ENCODE results near the gene NCMAP.

Gene NCMAP

DNA sequence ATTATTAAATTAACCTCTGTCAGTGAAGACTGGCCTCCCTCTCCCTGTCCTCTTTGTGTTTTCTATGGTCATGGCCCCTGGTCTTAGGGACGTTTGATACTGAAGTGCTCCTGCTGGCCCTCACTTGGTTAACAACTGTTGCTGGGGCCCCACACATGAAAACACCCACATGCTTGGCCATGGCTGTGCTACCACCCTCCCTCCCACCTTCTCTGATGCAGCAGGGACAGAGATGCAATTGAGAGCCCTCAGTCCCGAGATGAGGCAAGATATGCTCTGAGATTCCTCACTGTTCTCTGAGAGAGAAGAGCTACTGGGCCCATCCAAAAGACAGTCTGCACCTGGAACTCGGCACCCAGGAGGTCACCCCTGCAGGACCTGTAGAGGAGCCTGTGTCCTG lies 33.3 kb downstream of the NCMAP start:
- no peak overlapping the region for H3K4me3 ChIP-seq (ENCODE audit: low read depth, low read length)
- TF ChIP-seq MYC (IDR thresholded peaks at IDR 0.05; ENCODE audit: low read depth, low read length) (no peak), POLR2A (IDR thresholded peaks at IDR 0.05; ENCODE audit: extremely low read depth, insufficient read length) (no peak)
- TF ChIP-seq, protein P1, sequence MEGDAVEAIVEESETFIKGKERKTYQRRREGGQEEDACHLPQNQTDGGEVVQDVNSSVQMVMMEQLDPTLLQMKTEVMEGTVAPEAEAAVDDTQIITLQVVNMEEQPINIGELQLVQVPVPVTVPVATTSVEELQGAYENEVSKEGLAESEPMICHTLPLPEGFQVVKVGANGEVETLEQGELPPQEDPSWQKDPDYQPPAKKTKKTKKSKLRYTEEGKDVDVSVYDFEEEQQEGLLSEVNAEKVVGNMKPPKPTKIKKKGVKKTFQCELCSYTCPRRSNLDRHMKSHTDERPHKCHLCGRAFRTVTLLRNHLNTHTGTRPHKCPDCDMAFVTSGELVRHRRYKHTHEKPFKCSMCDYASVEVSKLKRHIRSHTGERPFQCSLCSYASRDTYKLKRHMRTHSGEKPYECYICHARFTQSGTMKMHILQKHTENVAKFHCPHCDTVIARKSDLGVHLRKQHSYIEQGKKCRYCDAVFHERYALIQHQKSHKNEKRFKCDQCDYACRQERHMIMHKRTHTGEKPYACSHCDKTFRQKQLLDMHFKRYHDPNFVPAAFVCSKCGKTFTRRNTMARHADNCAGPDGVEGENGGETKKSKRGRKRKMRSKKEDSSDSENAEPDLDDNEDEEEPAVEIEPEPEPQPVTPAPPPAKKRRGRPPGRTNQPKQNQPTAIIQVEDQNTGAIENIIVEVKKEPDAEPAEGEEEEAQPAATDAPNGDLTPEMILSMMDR (IDR thresholded peaks at IDR 0.05; ENCODE audit: low read depth, low read length), result no peak
- TF ChIP-seq, protein P2, sequence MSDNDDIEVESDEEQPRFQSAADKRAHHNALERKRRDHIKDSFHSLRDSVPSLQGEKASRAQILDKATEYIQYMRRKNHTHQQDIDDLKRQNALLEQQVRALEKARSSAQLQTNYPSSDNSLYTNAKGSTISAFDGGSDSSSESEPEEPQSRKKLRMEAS (IDR thresholded peaks at IDR 0.05; ENCODE audit: low read depth, low read length), result no peak
- DNase-seq (ENCODE audit: low read depth), result no peak

DNA sequence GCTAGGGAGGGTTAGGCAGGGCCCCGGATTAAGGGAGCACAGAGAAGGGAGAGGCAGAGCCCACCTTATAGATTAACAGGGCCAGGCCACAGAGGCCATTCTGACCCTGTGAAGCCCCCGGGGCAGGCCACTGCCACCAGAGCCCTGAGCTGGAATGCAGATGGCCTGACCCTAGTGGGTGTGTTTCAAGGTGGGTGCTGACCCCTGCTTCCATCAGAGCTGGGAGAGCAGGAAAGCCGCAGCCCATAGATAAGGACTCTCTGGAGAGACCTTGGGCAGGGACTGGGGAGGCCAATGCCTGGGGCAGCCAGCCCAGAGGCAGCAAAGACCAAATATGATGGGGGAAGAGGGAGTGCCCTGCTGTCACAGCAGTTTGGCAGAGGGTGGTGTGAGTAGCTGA lies 35.9 kb downstream of the NCMAP start:
- H3K4me3 ChIP-seq (ENCODE audit: low read depth, low read length), result no peak overlapping the region
- TF ChIP-seq, protein P2 (IDR thresholded peaks at IDR 0.05; ENCODE audit: low read depth, low read length), result no peak
- TF ChIP-seq, protein P1 (IDR thresholded peaks at IDR 0.05; ENCODE audit: low read depth, low read length), result no peak
- TF ChIP-seq POLR2A (IDR thresholded peaks at IDR 0.05; ENCODE audit: extremely low read depth, insufficient read length) (no peak), MYC (IDR thresholded peaks at IDR 0.05; ENCODE audit: low read depth, low read length) (no peak)
- no peak for DNase-seq (ENCODE audit: low read depth)

DNA sequence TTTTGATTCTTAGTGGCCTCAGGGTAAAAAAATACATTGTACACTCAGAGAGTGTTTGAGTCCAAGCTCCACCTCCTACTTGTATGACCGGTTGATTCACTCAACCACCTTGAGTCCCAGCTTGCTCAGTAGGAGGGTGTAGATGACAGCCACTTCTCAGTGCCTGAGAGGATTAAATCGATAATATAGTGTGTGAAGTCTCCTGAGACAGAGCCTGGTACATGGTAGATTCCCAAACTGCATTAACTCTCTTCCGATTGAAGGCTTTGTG lies 38.4 kb downstream of the NCMAP start:
- TF ChIP-seq, protein P1 (IDR thresholded peaks at IDR 0.05; ENCODE audit: low read depth, low read length), result no peak
- no peak for TF ChIP-seq POLR2A (IDR thresholded peaks at IDR 0.05; ENCODE audit: extremely low read depth, insufficient read length)
- DNase-seq (ENCODE audit: low read depth), result no peak
- H3K4me3 ChIP-seq (ENCODE audit: low read depth, low read length), result no peak overlapping the region

DNA sequence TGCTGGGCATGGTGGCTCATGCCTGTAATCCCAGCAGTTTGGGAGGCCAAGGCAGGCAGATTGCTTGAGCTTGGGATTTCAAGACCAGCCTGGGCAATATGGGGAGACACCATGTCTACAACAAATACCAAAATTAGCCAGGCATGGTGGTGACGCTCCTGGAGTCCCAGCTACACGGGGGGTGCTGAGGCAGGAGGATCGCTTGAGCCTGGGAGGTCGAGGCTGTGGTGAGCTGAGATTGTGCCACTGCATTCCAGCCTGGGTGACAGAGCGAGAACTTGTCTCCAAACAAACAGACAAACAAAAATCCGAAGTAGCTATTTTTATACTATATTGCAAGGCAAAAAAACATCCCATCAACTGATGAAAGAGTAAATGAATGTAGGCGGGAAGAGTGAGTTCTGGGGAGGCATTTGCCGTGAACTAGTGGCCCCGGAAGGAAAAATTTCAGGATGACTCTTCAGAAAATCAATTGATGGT lies 40.6 kb downstream of the NCMAP start:
- H3K4me3 ChIP-seq (ENCODE audit: low read depth, low read length), result no peak overlapping the region
- no peak for DNase-seq (ENCODE audit: low read depth)
- TF ChIP-seq MYC (IDR thresholded peaks at IDR 0.05; ENCODE audit: low read depth, low read length) (no peak), POLR2A (IDR thresholded peaks at IDR 0.05; ENCODE audit: extremely low read depth, insufficient read length) (no peak)
- TF ChIP-seq, protein P1 (IDR thresholded peaks at IDR 0.05; ENCODE audit: low read depth, low read length), result no peak
- TF ChIP-seq, protein P2 (IDR thresholded peaks at IDR 0.05; ENCODE audit: low read depth, low read length), result no peak

DNA sequence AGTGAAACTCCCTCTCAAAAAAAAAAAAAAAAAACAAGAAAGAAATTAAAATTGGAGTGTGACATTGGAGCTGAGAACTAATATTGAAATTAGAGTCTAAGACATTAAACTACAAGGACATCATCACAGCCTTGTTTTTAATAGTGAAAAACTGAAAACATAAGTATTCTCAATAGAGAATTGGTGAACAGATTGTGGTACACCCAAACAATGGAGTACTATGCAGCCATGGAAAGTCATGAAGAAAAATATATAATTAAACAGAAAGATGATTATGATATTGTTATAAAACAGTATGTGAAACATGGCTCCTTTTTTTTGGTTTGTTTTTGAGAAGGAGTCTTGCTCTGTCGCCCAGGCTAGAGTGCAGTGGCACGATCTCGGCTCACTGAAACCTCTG lies 43.4 kb downstream of the NCMAP start:
- H3K4me3 ChIP-seq (ENCODE audit: low read depth, low read length), result no peak overlapping the region
- TF ChIP-seq, protein P1 (IDR thresholded peaks at IDR 0.05; ENCODE audit: low read depth, low read length), result no peak
- TF ChIP-seq, protein P2 (IDR thresholded peaks at IDR 0.05; ENCODE audit: low read depth, low read length), result no peak
- no peak for TF ChIP-seq POLR2A (IDR thresholded peaks at IDR 0.05; ENCODE audit: extremely low read depth, insufficient read length)
- no peak for TF ChIP-seq MYC (IDR thresholded peaks at IDR 0.05; ENCODE audit: low read depth, low read length)
- no peak for DNase-seq (ENCODE audit: low read depth)

DNA sequence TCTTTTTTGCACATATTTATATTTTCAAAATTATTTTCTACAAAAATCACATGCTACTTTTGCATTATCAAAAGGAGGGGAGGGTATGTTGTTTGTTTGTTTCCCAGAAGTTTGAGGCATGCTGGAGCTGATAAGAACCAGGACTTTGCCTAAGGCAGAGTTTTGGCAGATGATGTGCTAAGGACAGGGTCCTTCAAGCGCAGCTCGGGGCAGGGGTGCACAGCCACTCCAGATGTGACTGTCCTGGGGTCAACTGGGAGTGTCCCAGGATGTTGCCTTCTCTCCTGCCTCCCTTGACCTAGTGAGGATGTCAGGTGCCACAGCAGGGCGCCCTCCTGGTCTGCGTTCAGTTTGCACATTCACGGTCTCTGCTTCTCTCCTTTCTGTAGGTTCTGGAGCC lies 44.7 kb downstream of the NCMAP start:
- no peak overlapping the region for H3K4me3 ChIP-seq (ENCODE audit: low read depth, low read length)
- TF ChIP-seq MYC (IDR thresholded peaks at IDR 0.05; ENCODE audit: low read depth, low read length) (no peak), POLR2A (IDR thresholded peaks at IDR 0.05; ENCODE audit: extremely low read depth, insufficient read length) (no peak)
- TF ChIP-seq, protein P2 (IDR thresholded peaks at IDR 0.05; ENCODE audit: low read depth, low read length), result no peak
- TF ChIP-seq, protein P1 (IDR thresholded peaks at IDR 0.05; ENCODE audit: low read depth, low read length), result no peak
- DNase-seq (ENCODE audit: low read depth), result no peak

All from NB4 (cell line).